Breast epithelium (tissue), 4 donors: Measurements from ENCODE around the gene PLXND1. TPM values are rescaled to one million over a fixed set of nuclear protein-coding genes. Genes with fewer than 3 reads are reported as not detected.

Experiments used
- DNase-seq, 2 donors: peaks; one replicate each; pipeline ENCODE4 v3.0.0-alpha.2; 2019; ENCODE audit warnings: low spot score in 2 of 2
- H3K27ac ChIP-seq, 2 donors: fragments of 200-600 bp; sonication (generic) in 1 of 2; one replicate each; pipeline ENCODE4 v1.5.1; 2016 to 2019; ENCODE audit warnings: mild to moderate bottlenecking in 1 of 2
- H3K27me3 ChIP-seq, 2 donors: fragments of 200-600 bp; sonication (generic) in 1 of 2; one replicate each; pipeline versions ENCODE4 v1.5.1 to v1.6.0; 2017 to 2019; ENCODE audit warnings: control low read depth in 1 of 2, mild to moderate bottlenecking in 1 of 2
- H3K36me3 ChIP-seq: fragments of 200-600 bp; one replicate; pipeline ENCODE4 v1.5.1; 2019
- H3K4me1 ChIP-seq, 2 donors: fragments of 200-600 bp; sonication (generic); one replicate each; pipeline ENCODE4 v1.5.1; 2016 to 2019; ENCODE audit warnings: control low read depth in 1 of 2
- H3K4me3 ChIP-seq, 3 donors: fragments of 200-600 bp; sonication (generic); 1 replicate in 2 of 3; 2 replicates in 1 of 3; pipeline ENCODE4 v1.5.1; 2016 to 2019; ENCODE audit warnings: mild to moderate bottlenecking in 3 of 3, moderate library complexity in 2 of 3
- H3K9me3 ChIP-seq, 2 donors: fragments of 200-600 bp; sonication (generic) in 1 of 2; one replicate each; pipeline ENCODE4 v1.5.1; 2016 to 2019; ENCODE audit warnings: control low read depth in 1 of 2
- POLR2A ChIP-seq: fragments of 450-650 bp; IDR thresholded peaks from one replicate; pipeline ENCODE4 v1.6.1; 2016; ENCODE audit warnings: antibody characterized with exemption, mild to moderate bottlenecking, moderate library complexity
- POLR2AphosphoS5 ChIP-seq, 3 donors: sonication (generic); formaldehyde crosslinking; IDR thresholded peaks; one replicate each; pipeline ENCODE4 v1.6.1; 2017; ENCODE audit warnings: antibody characterized with exemption in 3 of 3
- intact Hi-C: fragments of 100-400 bp; cut with DNase I; formaldehyde crosslinking; loops from one replicate; pipeline ENCODE4 v1.15.1; 2023; ENCODE audit warnings: low total_unique reads
- total RNA-seq, 3 donors: library from RNA; depleted of rRNA; stranded (reverse); fragments of >200 nt; gene quantifications; one replicate each; pipeline ENCODE4 v1.1.0, GENCODE V29; 2016
- TF ChIP-seq, protein P1 (sequence below), 3 donors: fragments of 450-650 bp; IDR thresholded peaks; one replicate each; pipeline ENCODE4 v1.5.1; 2016 to 2017; ENCODE audit warnings: antibody characterized with exemption in 3 of 3, mild to moderate bottlenecking in 3 of 3, moderate library complexity in 3 of 3

Gene PLXND1
- total RNA-seq, 3 donors from 2014 or later, result 53.6 to 187 (median 118) TPM

DNA sequence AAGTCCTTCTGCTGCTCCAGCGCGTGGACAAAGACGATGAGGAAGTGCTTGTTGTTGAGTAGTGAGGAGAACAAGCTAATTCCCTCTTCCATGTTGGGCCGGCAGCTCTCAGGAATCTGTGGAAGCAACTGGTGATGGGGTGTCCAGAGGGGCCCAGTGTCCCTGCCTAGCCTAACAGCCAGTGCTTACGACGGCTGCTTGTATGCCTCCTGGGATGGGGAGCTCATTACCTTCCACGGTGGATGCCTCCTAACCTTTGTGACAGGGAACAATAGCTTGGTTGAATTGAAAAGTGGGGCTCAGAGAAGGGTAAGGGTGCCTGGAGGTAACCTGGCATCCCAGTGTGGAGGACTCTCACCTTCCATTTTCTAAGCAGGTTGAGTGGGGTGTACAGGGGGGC lies 40.6 kb downstream of the PLXND1 start:
- intact Hi-C loops, result no loop called here
- H3K36me3 ChIP-seq, result no peaks in the 10 kb centered on the region
- DNase-seq, result no peak
- peaks cover 0 to 8% of the 10 kb centered on the region in 2 donors for H3K4me1 ChIP-seq
- no peaks in the 10 kb centered on the region for H3K9me3 ChIP-seq
- no peaks in the 10 kb centered on the region for H3K27me3 ChIP-seq
- H3K27ac ChIP-seq, result peak overlapping the region in 1 of 2 donors; percentile 94
- TF ChIP-seq POLR2A (no peak), POLR2AphosphoS5 (IDR thresholded peaks at IDR 0.05) (no peak)
- TF ChIP-seq, protein P1, sequence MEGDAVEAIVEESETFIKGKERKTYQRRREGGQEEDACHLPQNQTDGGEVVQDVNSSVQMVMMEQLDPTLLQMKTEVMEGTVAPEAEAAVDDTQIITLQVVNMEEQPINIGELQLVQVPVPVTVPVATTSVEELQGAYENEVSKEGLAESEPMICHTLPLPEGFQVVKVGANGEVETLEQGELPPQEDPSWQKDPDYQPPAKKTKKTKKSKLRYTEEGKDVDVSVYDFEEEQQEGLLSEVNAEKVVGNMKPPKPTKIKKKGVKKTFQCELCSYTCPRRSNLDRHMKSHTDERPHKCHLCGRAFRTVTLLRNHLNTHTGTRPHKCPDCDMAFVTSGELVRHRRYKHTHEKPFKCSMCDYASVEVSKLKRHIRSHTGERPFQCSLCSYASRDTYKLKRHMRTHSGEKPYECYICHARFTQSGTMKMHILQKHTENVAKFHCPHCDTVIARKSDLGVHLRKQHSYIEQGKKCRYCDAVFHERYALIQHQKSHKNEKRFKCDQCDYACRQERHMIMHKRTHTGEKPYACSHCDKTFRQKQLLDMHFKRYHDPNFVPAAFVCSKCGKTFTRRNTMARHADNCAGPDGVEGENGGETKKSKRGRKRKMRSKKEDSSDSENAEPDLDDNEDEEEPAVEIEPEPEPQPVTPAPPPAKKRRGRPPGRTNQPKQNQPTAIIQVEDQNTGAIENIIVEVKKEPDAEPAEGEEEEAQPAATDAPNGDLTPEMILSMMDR (IDR thresholded peaks at IDR 0.05), result no peak
- no peak overlapping the region for H3K4me3 ChIP-seq

- Histone ChIP-seq H3K9me3 (no peaks in the 10 kb centered on the region), H3K27me3 (no peaks in the 10 kb centered on the region), H3K4me1 (peaks cover 0 to 9% of the 10 kb centered on the region in 2 donors), H3K36me3 (no peaks in the 10 kb centered on the region), H3K27ac (peak overlapping the region in 1 of 2 donors; percentile 94), H3K4me3 (no peak overlapping the region)
- TF ChIP-seq, protein P1 (IDR thresholded peaks at IDR 0.05), result no peak
- TF ChIP-seq POLR2A, result no peak
- no peak for TF ChIP-seq POLR2AphosphoS5 (IDR thresholded peaks at IDR 0.05)
- no peak for DNase-seq
- intact Hi-C loops, result no loop called here
Observed at GRCh38 chr3:129564981-129565644, 41.4 kb downstream of the PLXND1 start.

DNA sequence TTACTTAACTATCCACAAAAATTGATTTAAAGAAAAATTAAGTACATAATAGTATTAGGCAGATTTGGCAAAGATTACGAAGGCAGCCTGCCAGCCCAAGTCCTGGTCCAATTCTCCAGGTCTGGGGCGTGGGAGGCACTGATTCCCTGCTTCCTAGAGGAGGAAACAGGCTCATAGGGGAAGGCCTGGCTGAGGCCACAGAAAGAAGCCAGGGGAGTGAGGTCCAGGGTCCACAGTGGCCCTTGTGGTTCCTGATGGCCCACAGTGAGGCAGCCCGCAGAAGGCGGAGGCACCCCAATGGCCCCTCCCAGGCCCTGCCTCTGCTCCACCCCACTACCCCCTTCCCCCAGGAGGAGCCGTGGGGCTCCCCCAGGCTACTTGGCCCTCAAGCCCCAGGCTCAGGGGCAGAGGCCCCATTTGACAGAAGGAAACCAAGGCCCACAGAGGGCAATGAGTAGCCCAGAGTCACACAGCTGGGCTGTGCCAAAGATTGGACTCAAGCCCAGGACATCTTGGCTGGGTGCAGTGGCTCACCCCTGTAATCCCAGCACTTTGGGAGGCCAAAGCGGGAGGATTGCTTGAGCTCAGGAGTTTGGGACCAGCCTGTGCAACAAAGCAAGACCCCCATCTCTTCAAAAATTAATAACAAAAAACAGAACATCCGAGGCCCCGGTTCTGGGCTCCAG lies 42.5 kb downstream of the PLXND1 start:
- DNase-seq, result no peak

GRCh38 chr3:129563332-129563731 lies 43.1 kb downstream of the PLXND1 start:
- no peaks in the 10 kb centered on the region for H3K36me3 ChIP-seq
- no peaks in the 10 kb centered on the region for H3K27me3 ChIP-seq
- DNase-seq, result no peak
- intact Hi-C loops, result no loop called here
- H3K4me3 ChIP-seq, result no peak overlapping the region
- H3K4me1 ChIP-seq, result peaks cover 0 to 9% of the 10 kb centered on the region in 2 donors
- peak overlapping the region in 1 of 2 donors; percentile 94 for H3K27ac ChIP-seq
- TF ChIP-seq, protein P1 (IDR thresholded peaks at IDR 0.05), result no peak
- TF ChIP-seq POLR2AphosphoS5 (IDR thresholded peaks at IDR 0.05) (no peak), POLR2A (no peak)
- no peaks in the 10 kb centered on the region for H3K9me3 ChIP-seq

More for the DNA sequence above, 42.5 kb downstream of the PLXND1 start:
- TF ChIP-seq POLR2AphosphoS5 (IDR thresholded peaks at IDR 0.05) (no peak), POLR2A (no peak)
- TF ChIP-seq, protein P1 (IDR thresholded peaks at IDR 0.05), result no peak
- H3K9me3 ChIP-seq, result no peaks in the 10 kb centered on the region
- peak overlapping the region in 1 of 2 donors; percentile 94 for H3K27ac ChIP-seq
- H3K36me3 ChIP-seq, result no peaks in the 10 kb centered on the region
- peaks cover 0 to 9% of the 10 kb centered on the region in 2 donors for H3K4me1 ChIP-seq
- no peaks in the 10 kb centered on the region for H3K27me3 ChIP-seq
- intact Hi-C loops, result no loop called here
- no peak overlapping the region for H3K4me3 ChIP-seq

- H3K4me1 ChIP-seq, result peaks cover 0 to 9% of the 10 kb centered on the region in 2 donors
- H3K27me3 ChIP-seq, result no peaks in the 10 kb centered on the region
- H3K9me3 ChIP-seq, result no peaks in the 10 kb centered on the region
- H3K27ac ChIP-seq, result peak overlapping the region in 1 of 2 donors; percentile 94
- DNase-seq, result no peak
- H3K36me3 ChIP-seq, result no peaks in the 10 kb centered on the region
- H3K4me3 ChIP-seq, result no peak overlapping the region
- intact Hi-C loops, result no loop called here
- TF ChIP-seq POLR2AphosphoS5 (IDR thresholded peaks at IDR 0.05) (no peak), POLR2A (no peak)
- TF ChIP-seq, protein P1 (IDR thresholded peaks at IDR 0.05), result no peak
Observed at GRCh38 chr3:129562803-129563202, 43.7 kb downstream of the PLXND1 start.
